ENCODE results near the gene CEP43.

GRCh38 chr6:166996406-166996805 is 2.8 kb upstream of the CEP43 start:
- TF ChIP-seq CTCF (IDR thresholded peaks at IDR 0.05) (no peak), POLR2A (IDR thresholded peaks at IDR 0.05) (no peak)

Data from ovary (tissue), 3 donors.